ENCODE measurements around the gene DBT.
"Not testable (repeated sequence)": the region's sequence is repeated elsewhere in the genome, so short reads cannot be mapped to it uniquely, and the experiment has no call there.

Gene DBT

DNA sequence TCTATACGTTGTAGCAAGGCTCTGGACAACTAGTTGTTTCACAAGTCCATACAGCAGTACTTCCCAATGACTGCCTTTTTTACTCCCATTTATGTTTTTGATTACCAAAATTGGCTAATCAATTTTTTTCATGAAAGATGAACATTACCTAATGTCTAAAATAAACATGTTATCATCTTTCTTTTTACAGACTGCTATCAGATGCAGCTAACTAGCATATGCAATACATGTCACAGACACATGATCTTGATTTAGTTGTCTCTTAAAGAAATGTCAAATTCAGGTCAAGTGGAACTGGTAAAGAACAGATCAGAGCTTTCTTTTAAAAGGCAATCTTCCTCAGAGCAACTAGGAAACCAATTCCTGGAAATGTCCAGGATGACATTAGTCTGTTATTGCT is 630 bp upstream of the DBT start:
- no peak for DNase-seq

DNA sequence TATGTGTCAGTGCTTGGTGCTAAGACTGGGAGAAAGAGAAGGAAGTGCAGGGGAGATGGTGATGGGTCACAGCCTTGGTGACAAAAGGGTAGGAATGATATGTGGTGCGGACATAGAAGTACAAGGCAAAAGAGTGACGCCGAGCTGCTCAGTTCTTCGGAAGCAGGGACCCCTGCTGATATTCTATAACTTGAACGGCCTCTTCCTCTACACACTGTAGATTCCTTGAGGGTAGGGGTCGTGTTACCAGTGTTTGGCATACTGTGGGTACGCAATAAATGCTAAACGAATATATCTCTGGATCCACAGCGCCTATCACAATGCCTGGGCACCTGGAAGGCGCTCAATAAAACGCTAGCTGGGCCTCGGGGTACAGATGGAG is 488 bp downstream of the DBT start:
- no peak for DNase-seq

GRCh38 chr1:100246738-100247137 is 2.9 kb downstream of the DBT start:
- DNase-seq = no peak

GRCh38 chr1:100240631-100241030 is 9.0 kb downstream of the DBT start:
- no peak for DNase-seq

- DNase-seq = no peak
These were observed 9.7 kb downstream of the DBT start for GRCh38 chr1:100239961-100240360.

DNA sequence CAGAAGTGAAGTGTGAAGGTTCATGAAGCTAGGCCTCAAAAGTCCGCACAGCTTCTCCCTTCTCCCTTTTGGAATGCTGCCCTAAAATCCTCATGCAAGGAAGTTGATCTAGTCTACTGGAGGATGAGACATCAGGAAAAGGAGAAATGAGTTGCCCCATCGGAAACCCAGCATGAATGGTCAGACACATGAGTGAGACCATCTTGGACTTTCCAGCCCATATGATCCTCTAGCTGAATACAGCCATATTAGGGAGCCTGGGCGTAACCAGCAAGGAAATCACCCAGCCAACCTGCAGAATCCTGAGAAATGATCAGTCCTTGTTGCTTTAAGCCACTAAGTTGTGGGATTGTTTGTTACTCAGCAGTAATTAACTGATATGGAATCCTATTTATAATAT is 12.5 kb downstream of the DBT start:
- DNase-seq = no peak

- no peak for DNase-seq
These were observed 15.2 kb downstream of the DBT start for GRCh38 chr1:100234432-100234831.

- not testable (repeated sequence) for DNase-seq
These were observed 16.1 kb downstream of the DBT start for GRCh38 chr1:100233566-100233965.

DNA sequence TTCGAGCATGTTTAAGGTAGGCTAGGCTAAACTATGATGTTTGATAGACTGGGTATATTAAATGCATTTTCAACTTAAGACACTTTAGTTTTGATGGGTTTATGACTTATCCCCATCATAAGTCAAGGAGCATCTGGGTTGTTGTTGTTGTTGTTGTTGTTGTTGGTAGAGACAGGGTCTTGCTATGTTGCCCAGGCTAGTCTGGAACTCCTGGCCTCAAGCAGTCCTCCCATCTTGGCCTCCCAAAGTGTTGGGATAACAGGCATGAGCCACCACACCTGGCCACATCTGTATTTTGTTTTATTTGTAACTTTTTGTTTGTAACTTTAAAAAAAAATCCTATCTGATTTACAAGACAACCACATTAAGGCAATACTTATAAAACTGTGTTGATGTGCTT is 17.5 kb downstream of the DBT start:
- no peak for DNase-seq

- no peak for DNase-seq
These were observed 17.9 kb downstream of the DBT start for GRCh38 chr1:100231721-100232120.

DNA sequence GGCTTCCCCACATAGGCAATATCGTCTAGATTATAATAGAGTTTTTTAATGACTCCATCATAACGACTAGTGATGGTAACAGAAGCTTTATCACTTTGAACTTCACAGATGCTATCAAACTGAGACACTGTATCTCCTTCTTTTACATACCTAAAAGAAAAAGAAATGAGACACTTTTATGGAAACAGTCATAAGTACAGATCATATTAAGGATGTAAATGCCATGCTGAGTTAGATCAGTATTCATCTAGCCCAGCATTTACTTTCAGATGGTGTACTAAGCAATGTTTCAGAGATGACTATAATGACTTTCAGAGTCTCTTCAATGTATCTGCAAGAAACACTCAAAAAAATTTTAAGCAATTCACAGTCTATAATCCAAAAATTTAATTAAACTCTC is 18.9 kb downstream of the DBT start:
- DNase-seq = no peak

DNA sequence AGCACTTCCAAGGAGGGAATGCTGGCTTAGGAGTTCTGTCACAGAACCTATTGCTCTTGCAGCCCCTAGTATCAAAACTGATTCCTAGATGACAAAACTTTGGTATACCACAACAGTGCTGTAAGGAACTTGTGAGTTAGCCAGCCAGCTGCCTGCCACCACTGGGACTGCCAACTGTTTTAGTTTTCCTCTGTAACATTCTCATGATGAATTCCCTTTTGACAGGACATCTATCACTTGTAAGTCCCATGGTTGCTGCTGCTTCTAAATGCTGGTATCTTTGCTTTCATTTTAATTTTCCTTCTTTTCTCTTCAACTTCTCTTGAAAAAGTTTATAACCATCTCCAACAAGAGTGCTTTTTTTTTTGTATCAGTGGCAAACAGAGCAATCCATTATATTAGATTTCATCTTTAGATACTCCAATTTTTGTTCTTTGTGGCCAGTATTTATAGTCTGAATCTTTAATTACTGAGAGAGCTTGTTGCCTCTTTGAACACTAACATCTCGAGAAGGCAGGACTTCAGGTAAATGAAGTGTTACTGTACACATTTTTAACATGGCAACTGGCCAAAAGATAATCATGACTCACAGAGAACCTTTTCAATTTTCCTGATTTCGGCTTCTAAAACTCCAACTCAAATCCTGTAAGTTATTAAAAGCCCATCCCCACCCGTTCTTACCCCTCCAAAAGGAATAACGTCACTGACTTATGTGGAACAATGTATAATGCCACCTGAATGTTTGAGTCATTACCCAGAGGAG is 19.8 kb downstream of the DBT start:
- no peak for DNase-seq

GRCh38 chr1:100222428-100222827 is 27.2 kb downstream of the DBT start:
- no peak for DNase-seq

DNA sequence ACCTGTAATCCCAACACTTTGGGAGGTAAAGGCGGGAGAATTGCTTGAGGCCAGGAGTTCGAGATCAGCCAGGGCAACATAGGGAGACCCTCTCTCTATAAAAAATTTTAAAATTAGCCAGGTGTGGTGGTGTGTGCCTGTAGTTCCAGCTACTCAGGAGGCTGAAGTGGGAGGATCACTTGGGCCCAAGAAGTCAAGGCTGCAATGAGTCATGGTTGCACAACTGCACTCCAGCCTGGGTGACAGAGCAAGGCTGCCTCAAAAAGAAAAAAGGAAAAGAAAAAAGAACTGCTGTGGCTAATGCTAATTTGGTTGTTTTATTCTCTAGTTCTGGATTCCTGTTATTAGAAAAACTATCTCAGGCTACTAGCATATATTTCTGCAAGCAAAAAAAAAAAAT is 29.8 kb downstream of the DBT start:
- DNase-seq = no peak

- no peak for DNase-seq
These were observed 30.2 kb downstream of the DBT start for GRCh38 chr1:100219457-100219856.

GRCh38 chr1:100217834-100218233 is 31.8 kb downstream of the DBT start:
- DNase-seq = no peak

DNA sequence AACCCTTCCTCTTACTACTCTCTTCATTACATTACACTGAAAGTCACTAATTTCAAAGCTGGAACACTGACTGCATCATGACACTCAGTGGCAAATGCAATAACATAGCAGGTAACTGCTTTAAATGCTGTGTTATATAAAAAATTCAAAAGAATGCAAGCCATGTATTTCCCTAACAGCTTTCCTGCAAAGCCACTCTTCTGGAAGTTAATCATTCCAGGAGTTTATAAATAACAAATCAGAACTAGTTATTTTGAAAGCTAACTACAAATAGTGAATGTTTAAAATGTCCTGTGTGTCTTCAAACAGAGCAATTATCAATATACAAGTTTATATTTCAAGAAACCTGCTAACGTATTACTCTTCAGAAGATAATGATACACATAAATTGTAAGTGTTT is 34.5 kb downstream of the DBT start:
- DNase-seq = no peak

- DNase-seq = no peak
These were observed 36.5 kb downstream of the DBT start for GRCh38 chr1:100213141-100213540.

DNA sequence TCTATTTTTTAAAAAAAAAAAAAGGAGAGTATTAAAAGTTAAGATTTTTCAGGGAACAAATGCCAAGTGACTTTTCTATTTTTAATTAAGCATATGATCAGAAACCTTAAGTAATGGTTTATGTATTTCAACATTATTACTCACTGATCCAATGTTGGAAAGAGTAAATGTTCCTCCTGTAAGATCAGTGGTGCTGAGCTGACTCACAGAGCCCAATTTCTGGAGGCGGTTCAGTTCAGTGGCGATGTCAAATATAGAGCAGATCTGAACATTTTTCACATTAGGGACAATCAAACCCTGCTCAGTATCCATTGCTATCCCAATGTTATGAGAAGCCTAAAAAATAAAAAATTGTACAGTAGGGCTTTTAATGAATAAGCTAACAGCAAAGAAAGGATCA is 43.3 kb downstream of the DBT start:
- DNase-seq = no peak

- not testable (repeated sequence) for DNase-seq
These were observed 44.0 kb downstream of the DBT start for GRCh38 chr1:100205593-100205992.

GRCh38 chr1:100205103-100205502 is 44.5 kb downstream of the DBT start:
- DNase-seq = not testable (repeated sequence)

DNA sequence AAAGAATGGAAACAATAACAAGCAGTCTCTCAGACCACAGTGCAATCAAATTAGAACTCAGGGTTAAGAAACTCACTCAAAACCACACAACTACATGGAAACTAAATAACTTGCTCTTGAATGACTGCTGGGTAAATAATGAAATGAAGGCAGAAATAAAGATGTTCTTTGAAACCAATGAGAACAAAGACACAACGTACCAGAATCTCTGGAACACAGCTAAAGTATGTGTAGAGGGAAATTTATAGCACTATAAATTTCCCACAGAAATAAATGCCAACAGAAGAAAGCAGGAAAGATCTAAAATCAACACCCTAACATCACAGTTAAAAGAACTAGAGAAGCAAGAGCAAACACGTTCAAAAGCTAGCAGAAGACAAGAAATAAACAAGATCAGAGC is 46.9 kb downstream of the DBT start:
- not testable (repeated sequence) for DNase-seq

GRCh38 chr1:100200060-100200459 is 49.6 kb downstream of the DBT start:
- DNase-seq = not testable (repeated sequence)

DNA sequence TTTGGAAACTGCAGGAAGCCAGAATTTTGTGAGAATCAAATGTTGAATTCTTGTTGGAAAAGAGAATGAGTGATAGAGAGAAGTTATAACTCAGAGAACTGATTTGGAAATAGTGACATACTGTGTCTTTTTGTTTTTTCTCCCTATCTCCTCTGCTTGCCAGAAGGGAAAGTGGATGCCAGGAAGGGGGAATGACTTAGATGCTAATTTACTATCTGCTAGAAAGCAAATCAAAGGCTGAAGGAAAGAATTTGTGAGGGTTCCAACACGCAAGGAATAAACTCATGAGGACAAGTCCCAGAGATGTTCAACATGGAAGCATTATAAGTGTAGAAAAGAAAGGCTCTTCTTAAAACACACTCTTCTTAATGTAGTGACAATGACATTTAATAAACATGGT is 51.0 kb downstream of the DBT start:
- no peak for DNase-seq

- DNase-seq = peak; percentile 64
These were observed 61.0 kb downstream of the DBT start for GRCh38 chr1:100188617-100189016.
